Smooth muscle cell (in vitro differentiated cells): ENCODE data around the gene SYT4. TPM values are rescaled to one million over a fixed set of nuclear protein-coding genes. Genes with fewer than 3 reads are reported as not detected.

Experiments
- DNase-seq: peaks from one replicate; lab custom pipeline; 2025; ENCODE audit not compliant: unreplicated experiment; lab: John Stamatoyannopoulos, UW
- H2AFZ ChIP-seq: fragments of 200-600 bp; sonication (generic); 2 replicates; pipeline ENCODE4 v1.6.0; 2016; ENCODE audit warnings: antibody characterized with exemption, low read depth, mild to moderate bottlenecking
- H3F3A ChIP-seq: fragments of 200-600 bp; sonication (generic); 2 replicates; pipeline ENCODE4 v1.6.0; 2017; ENCODE audit warnings: antibody characterized with exemption, low read depth
- H3K27ac ChIP-seq: fragments of 200-600 bp; sonication (generic); 2 replicates; pipeline ENCODE4 v1.5.1; 2016; ENCODE audit warnings: low read depth, mild to moderate bottlenecking
- H3K27me3 ChIP-seq: fragments of 200-600 bp; sonication (generic); 2 replicates; pipeline ENCODE4 v1.6.1; 2016; ENCODE audit warnings: low read depth, mild to moderate bottlenecking
- H3K36me3 ChIP-seq: fragments of 200-600 bp; sonication (generic); 2 replicates; pipeline ENCODE4 v1.5.1; 2016; ENCODE audit warnings: low read depth
- H3K4me1 ChIP-seq: fragments of 200-600 bp; sonication (generic); 2 replicates; pipeline ENCODE4 v1.5.1; 2016; ENCODE audit warnings: low read depth
- H3K4me2 ChIP-seq: fragments of 200-600 bp; sonication (generic); 2 replicates; pipeline ENCODE4 v1.6.0; 2016; ENCODE audit warnings: mild to moderate bottlenecking
- H3K4me3 ChIP-seq: fragments of 200-600 bp; sonication (generic); 2 replicates; pipeline ENCODE4 v1.5.1; 2016; ENCODE audit warnings: mild to moderate bottlenecking
- H3K79me2 ChIP-seq: fragments of 200-600 bp; sonication (generic); 2 replicates; pipeline ENCODE4 v1.6.0; 2016; ENCODE audit warnings: low read depth, mild to moderate bottlenecking
- H3K9ac ChIP-seq: fragments of 200-600 bp; sonication (generic); 2 replicates; pipeline ENCODE4 v1.6.0; 2016; ENCODE audit warnings: low read depth
- H3K9me3 ChIP-seq: fragments of 200-600 bp; sonication (generic); replicated peaks from 2 replicates; pipeline ENCODE4 v1.5.1; 2016; ENCODE audit warnings: low read depth
- H4K20me1 ChIP-seq: fragments of 200-600 bp; sonication (generic); 2 replicates; pipeline ENCODE4 v1.6.0; 2016; ENCODE audit warnings: low read depth
- WGBS: methylation state at CpG from one replicate; pipeline ENCODE4 v1.1.7; 2016; ENCODE audit warnings: low lambda C conversion rate; 5-methylcytosine and 5-hydroxymethylcytosine counted together
- polyA plus RNA-seq: library from polyadenylated mRNA; unstranded; fragments of >200 nt; fragmentation: Nextera tagmentation; extraction: Ambion mirVana; gene quantifications from 2 replicates; pipeline ENCODE4 v1.2.1, GENCODE V29; 2016
- total RNA-seq: library from RNA; depleted of rRNA; stranded (reverse); fragments of >200 nt; gene quantifications from 2 replicates; pipeline ENCODE4 v1.2.3, GENCODE V29; 2014
- TF ChIP-seq, protein P1 (sequence below): fragments of 200-600 bp; sonication (generic); IDR thresholded peaks from 2 replicates; pipeline ENCODE4 v1.5.1; 2017; ENCODE audit warnings: borderline replicate concordance, mild to moderate bottlenecking, antibody characterized with exemption; ENCODE audit not compliant: insufficient read depth, poor library complexity, severe bottlenecking

SYT4 gene
- total and polyA plus RNA-seq, 2 experiments from 2014 or later = 1.5 to 2.9 TPM

DNA sequence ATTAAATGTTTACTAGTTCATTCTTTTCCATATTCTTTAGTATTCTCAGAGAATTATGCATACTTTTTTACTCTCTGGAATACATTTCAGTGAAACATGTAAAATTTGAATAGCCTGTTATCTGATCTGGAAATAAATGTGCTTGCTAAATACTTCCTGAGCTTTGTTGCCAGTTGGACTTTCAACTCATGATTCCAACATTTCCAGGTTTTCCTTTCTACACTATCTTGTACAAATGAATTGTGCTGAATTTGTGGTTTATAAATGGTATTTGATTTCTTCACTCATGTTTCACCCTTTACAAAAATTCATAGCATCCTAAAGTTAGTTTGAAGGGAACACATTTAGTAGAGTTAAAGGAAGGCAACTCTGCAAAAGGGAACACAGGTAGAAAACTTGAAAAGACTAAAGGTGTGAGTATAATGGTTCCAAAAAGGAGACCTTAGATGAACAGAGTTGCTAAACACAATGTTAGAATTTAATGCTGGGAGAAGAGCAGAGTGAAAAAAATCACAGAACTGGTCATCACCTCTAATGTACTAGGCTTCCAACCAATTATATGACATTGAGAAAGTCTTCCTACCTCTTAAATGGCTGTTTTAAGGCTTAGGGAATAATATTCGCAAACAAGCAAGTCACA lies 28.6 kb downstream of the SYT4 start:
- TF ChIP-seq, protein P1, sequence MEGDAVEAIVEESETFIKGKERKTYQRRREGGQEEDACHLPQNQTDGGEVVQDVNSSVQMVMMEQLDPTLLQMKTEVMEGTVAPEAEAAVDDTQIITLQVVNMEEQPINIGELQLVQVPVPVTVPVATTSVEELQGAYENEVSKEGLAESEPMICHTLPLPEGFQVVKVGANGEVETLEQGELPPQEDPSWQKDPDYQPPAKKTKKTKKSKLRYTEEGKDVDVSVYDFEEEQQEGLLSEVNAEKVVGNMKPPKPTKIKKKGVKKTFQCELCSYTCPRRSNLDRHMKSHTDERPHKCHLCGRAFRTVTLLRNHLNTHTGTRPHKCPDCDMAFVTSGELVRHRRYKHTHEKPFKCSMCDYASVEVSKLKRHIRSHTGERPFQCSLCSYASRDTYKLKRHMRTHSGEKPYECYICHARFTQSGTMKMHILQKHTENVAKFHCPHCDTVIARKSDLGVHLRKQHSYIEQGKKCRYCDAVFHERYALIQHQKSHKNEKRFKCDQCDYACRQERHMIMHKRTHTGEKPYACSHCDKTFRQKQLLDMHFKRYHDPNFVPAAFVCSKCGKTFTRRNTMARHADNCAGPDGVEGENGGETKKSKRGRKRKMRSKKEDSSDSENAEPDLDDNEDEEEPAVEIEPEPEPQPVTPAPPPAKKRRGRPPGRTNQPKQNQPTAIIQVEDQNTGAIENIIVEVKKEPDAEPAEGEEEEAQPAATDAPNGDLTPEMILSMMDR = no peak
- DNase-seq = no peak
- no peaks in the 10 kb centered on the region for H4K20me1 ChIP-seq
- H3K4me2 ChIP-seq = no peak overlapping the region
- H2AFZ ChIP-seq = no peak overlapping the region
- no peak overlapping the region for H3K9ac ChIP-seq
- H3K79me2 ChIP-seq = no peaks in the 10 kb centered on the region
- H3K27ac ChIP-seq = no peak overlapping the region
- H3K36me3 ChIP-seq = no peaks in the 10 kb centered on the region
- no peaks in the 10 kb centered on the region for H3K4me1 ChIP-seq
- no peaks in the 10 kb centered on the region for H3K9me3 ChIP-seq
- H3K4me3 ChIP-seq = no peak overlapping the region
- 95% methylated on average over 1 of the region's 1 CpG for WGBS
- no peaks in the 10 kb centered on the region for H3K27me3 ChIP-seq
- H3F3A ChIP-seq = no peaks in the 10 kb centered on the region

GRCh38 chr18:43247944-43248343 lies 29.3 kb downstream of the SYT4 start:
- H3K4me3 ChIP-seq = no peak overlapping the region
- H2AFZ ChIP-seq = no peak overlapping the region
- no peaks in the 10 kb centered on the region for H3K36me3 ChIP-seq
- H3K4me1 ChIP-seq = no peaks in the 10 kb centered on the region
- DNase-seq = no peak
- no peaks in the 10 kb centered on the region for H3F3A ChIP-seq
- H3K27ac ChIP-seq = no peak overlapping the region
- no peak overlapping the region for H3K9ac ChIP-seq
- no peak overlapping the region for H3K4me2 ChIP-seq
- no peaks in the 10 kb centered on the region for H3K9me3 ChIP-seq
- H3K79me2 ChIP-seq = no peaks in the 10 kb centered on the region
- H4K20me1 ChIP-seq = no peaks in the 10 kb centered on the region
- H3K27me3 ChIP-seq = no peaks in the 10 kb centered on the region
- WGBS = 83% methylated on average over 1 of the region's 1 CpG
- TF ChIP-seq, protein P1 = no peak

DNA sequence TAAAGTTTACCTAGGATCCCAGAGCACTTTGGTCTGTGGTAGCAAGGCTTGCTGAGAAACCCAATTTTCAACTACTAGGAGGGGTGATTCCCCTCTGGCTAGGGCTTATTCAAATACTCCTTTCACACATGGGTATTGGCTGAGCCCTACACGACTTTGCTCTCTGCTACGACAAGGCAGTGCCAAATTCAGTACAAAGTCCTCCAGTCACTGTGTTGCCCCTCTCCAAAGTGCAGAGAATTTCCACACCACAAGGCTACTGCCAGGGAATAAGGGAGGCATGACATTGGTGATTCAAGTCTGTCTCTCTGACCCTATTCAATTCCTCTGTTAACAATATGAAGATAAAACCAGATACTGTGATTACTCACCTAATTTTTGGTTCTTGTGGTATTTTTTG lies 38.9 kb downstream of the SYT4 start:
- TF ChIP-seq, protein P1 = no peak
- H3K36me3 ChIP-seq = no peaks in the 10 kb centered on the region
- no peak overlapping the region for H2AFZ ChIP-seq
- H3F3A ChIP-seq = no peaks in the 10 kb centered on the region
- no peaks in the 10 kb centered on the region for H4K20me1 ChIP-seq
- no peaks in the 10 kb centered on the region for H3K4me1 ChIP-seq
- no peaks in the 10 kb centered on the region for H3K27me3 ChIP-seq
- H3K4me2 ChIP-seq = no peak overlapping the region
- no peak for DNase-seq
- no peak overlapping the region for H3K9ac ChIP-seq
- 87% methylated on average over 2 of the region's 2 CpGs for WGBS
- H3K27ac ChIP-seq = no peak overlapping the region
- no peak overlapping the region for H3K4me3 ChIP-seq
- H3K9me3 ChIP-seq = no peaks in the 10 kb centered on the region
- H3K79me2 ChIP-seq = no peaks in the 10 kb centered on the region

DNA sequence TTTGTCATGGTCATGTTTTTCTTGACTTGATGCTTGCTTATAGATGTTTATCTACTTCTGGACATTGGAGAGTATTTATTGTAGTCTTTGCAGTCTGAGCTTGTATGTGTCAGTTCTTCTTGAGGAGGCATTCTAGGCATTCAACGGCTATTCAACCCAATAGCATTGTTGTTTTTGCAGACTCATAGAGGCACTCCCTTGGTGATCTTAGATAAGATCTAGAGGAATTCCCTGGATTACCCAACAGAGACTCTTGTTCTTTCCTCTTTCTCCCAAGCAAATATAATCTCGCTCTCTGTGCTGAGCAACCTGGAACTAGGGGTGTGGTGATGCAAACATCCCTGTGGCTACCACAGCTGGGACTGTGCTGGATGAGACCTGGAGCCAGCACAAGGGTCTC lies 40.4 kb downstream of the SYT4 start:
- no peak for DNase-seq
- no peak overlapping the region for H3K9ac ChIP-seq
- no peaks in the 10 kb centered on the region for H3K9me3 ChIP-seq
- 70% methylated on average over 2 of the region's 2 CpGs for WGBS
- no peak overlapping the region for H3K4me2 ChIP-seq
- TF ChIP-seq, protein P1 = no peak
- H3K4me1 ChIP-seq = no peaks in the 10 kb centered on the region
- H3K36me3 ChIP-seq = no peaks in the 10 kb centered on the region
- H3K27ac ChIP-seq = no peak overlapping the region
- H3K79me2 ChIP-seq = no peaks in the 10 kb centered on the region
- H3K4me3 ChIP-seq = no peak overlapping the region
- H2AFZ ChIP-seq = no peak overlapping the region
- H3K27me3 ChIP-seq = no peaks in the 10 kb centered on the region
- no peaks in the 10 kb centered on the region for H4K20me1 ChIP-seq
- H3F3A ChIP-seq = no peaks in the 10 kb centered on the region
